K562 (cell line): ENCODE data around the gene SERPINA9. TPM values are rescaled to one million over a fixed set of nuclear protein-coding genes. Genes with fewer than 3 reads are reported as not detected.

Experiments
- ATAC-seq: fragments of 200-7000 bp; cut with Tn5 transposase; 3 replicates; pipeline ENCODE4 v1.9.1; 2020; ENCODE audit warnings: moderate library complexity
- BruUV-seq: library from RNA; stranded (reverse); fragments of 400-500 nt; replicated peaks from 2 replicates; lab custom pipeline; 2021; lab: Mats Ljungman, UMichigan
- CTCF ChIA-PET: fragments of 300-600 bp; formaldehyde crosslinking; extraction: SDS; loops from one replicate; lab custom pipeline; 2021; ENCODE audit warnings: low intra/inter-chr PET ratio; lab: Yijun Ruan, JAX
- POLR2A ChIA-PET: fragments of 300-600, 350-650 bp; sonication (Branson Sonifier 250); formaldehyde crosslinking; extraction: SDS; loops from one replicate; lab custom pipeline; 2021; ENCODE audit warnings: antibody characterized with exemption, inconsistent platforms; lab: Yijun Ruan, JAX
- DNase-seq, 4 experiments: peaks; one replicate each; pipeline versions ENCODE4 v3.0.0 to v3.0.0-alpha.2; 2011 to 2018; ENCODE audit warnings: low spot score in 3 of 4, mixed read lengths in 3 of 4; ENCODE audit errors: extremely low read depth in 1 of 4
- FAIRE-seq: peaks from 2 replicates; lab custom pipeline; 2011; peaks lifted over from hg19 to GRCh38; lab: Jason Lieb, UNC
- H2AFZ ChIP-seq: 2 replicates; pipeline ENCODE4 v1.6.0; 2011; ENCODE audit warnings: low read depth, low read length, control low read depth, inconsistent platforms
- H3K27ac ChIP-seq: fragments of 200-600 bp; 3 replicates; pipeline ENCODE4 v1.8.0; 2011; ENCODE audit warnings: low read depth, mild to moderate bottlenecking, control low read depth, inconsistent platforms, low read length, moderate library complexity, mixed read lengths; ENCODE audit errors: extremely low read depth
- H3K27me3 ChIP-seq, 2 experiments: fragments of 300-600 bp in 1 of 2; 2 replicates in 1 of 2; 3 replicates in 1 of 2; pipeline versions ENCODE4 v1.6.0 to v1.8.0; 2011; ENCODE audit warnings: inconsistent platforms in 2 of 2, low read length in 2 of 2, mild to moderate bottlenecking in 1 of 2, mixed read lengths in 1 of 2, moderate library complexity in 1 of 2; ENCODE audit not compliant: control insufficient read depth in 2 of 2, insufficient read depth in 2 of 2
- H3K36me3 ChIP-seq: fragments of 300-600 bp; 3 replicates; pipeline ENCODE4 v1.8.0; 2011; ENCODE audit warnings: mild to moderate bottlenecking, low read length, inconsistent platforms; ENCODE audit not compliant: control insufficient read depth, insufficient read depth
- H3K4me1 ChIP-seq, 2 experiments: fragments of 200-600 bp in 1 of 2; replicated peaks in 1 of 2; 2 replicates in 1 of 2; 3 replicates in 1 of 2; pipeline versions ENCODE4 v1.5.1 to v1.8.0; 2011; ENCODE audit warnings: inconsistent platforms in 2 of 2, low read length in 2 of 2, mild to moderate bottlenecking in 1 of 2, mixed read lengths in 1 of 2, moderate library complexity in 1 of 2; ENCODE audit not compliant: control insufficient read depth in 2 of 2, insufficient read depth in 2 of 2
- H3K4me2 ChIP-seq: 2 replicates; pipeline ENCODE4 v1.6.1; 2011; ENCODE audit warnings: low read length, control low read depth, inconsistent platforms, mixed read lengths; ENCODE audit not compliant: insufficient read depth
- H3K4me3 ChIP-seq: fragments of 200-600 bp; sonication (generic), shearing (Covaris generic); 2 replicates; pipeline ENCODE4 v1.5.1; 2016; ENCODE audit warnings: control low read depth, inconsistent platforms
- H3K79me2 ChIP-seq: fragments of 200-600 bp; 3 replicates; pipeline ENCODE4 v1.8.0; 2011; ENCODE audit warnings: low read length, inconsistent platforms; ENCODE audit not compliant: control insufficient read depth, insufficient read depth
- H3K9ac ChIP-seq, 2 experiments: 2 replicates each; pipeline versions ENCODE4 v1.6.0 to v1.6.1; 2011; ENCODE audit warnings: low read depth in 2 of 2, low read length in 2 of 2, control low read depth in 1 of 2, inconsistent platforms in 1 of 2, mild to moderate bottlenecking in 1 of 2, mixed read lengths in 1 of 2; ENCODE audit not compliant: insufficient read depth in 1 of 2
- H3K9me1 ChIP-seq: one replicate; pipeline ENCODE4 v1.6.0; 2011; ENCODE audit warnings: inconsistent platforms, mild to moderate bottlenecking, low read length, moderate library complexity; ENCODE audit not compliant: control insufficient read depth, insufficient read depth
- H3K9me3 ChIP-seq: replicated peaks from 2 replicates; pipeline ENCODE4 v1.5.1; 2011; ENCODE audit warnings: low read depth, low read length, inconsistent platforms; ENCODE audit not compliant: control insufficient read depth, insufficient read depth
- H4K20me1 ChIP-seq: replicated peaks from 2 replicates; pipeline ENCODE4 v1.6.1; 2011; ENCODE audit warnings: low read length, inconsistent platforms, mixed read lengths; ENCODE audit not compliant: control insufficient read depth, insufficient read depth
- BACH1 ChIP-seq: fragments of 200-800 bp; sonication (Bioruptor generic); IDR thresholded peaks from 2 replicates; pipeline ENCODE4 v1.6.1; 2016; ENCODE audit warnings: missing genetic modification characterization, missing compliant biosample characterization
- BHLHE40 ChIP-seq: IDR thresholded peaks from 2 replicates; pipeline ENCODE4 v1.6.1; 2011; ENCODE audit warnings: low read length, improper control_type of control experiment
- BMI1 ChIP-seq: fragments of 150-350 bp; IDR thresholded peaks from 2 replicates; pipeline ENCODE4 v1.6.1; 2014; ENCODE audit warnings: low read length
- BRD4 ChIP-seq: fragments of 200-600 bp; sonication (generic); IDR thresholded peaks from 2 replicates; pipeline ENCODE4 v1.6.1; 2017; ENCODE audit warnings: inconsistent platforms
- CXXC5 ChIP-seq: fragments of 250-450 bp; sonication (Bioruptor Pico); IDR thresholded peaks from 2 replicates; pipeline ENCODE4 v1.8.0; 2022; ENCODE audit warnings: inconsistent platforms, mild to moderate bottlenecking, moderate library complexity
- MCM7 ChIP-seq, 2 experiments: fragments of 450-650 bp; IDR thresholded peaks; 2 replicates each; pipeline ENCODE4 v1.6.1; 2016 to 2018
- NFRKB ChIP-seq: fragments of 450-650 bp; IDR thresholded peaks from 2 replicates; pipeline ENCODE4 v1.6.1; 2016; ENCODE audit warnings: low read depth
- PHB2 ChIP-seq: fragments of 450-650 bp; IDR thresholded peaks from 2 replicates; pipeline ENCODE4 v1.6.1; 2017; ENCODE audit warnings: low read depth
- POU5F1 ChIP-seq: fragments of 150-350 bp; IDR thresholded peaks from 2 replicates; pipeline ENCODE4 v1.6.1; 2014; ENCODE audit warnings: borderline replicate concordance, low read length, low read depth, mild to moderate bottlenecking; ENCODE audit not compliant: partially characterized antibody
- SRSF7 ChIP-seq: fragments of 200-400 bp; formaldehyde crosslinking; optimal IDR thresholded peaks from 2 replicates; pipeline ENCODE3; 2017; ENCODE audit warnings: mild to moderate bottlenecking, low read depth, low read length
- TCFL5 ChIP-seq: fragments of 250-450 bp; sonication (Bioruptor Pico); conservative IDR thresholded peaks from 2 replicates; pipeline ENCODE4 v1.6.1; 2021; ENCODE audit warnings: mild to moderate bottlenecking, moderate library complexity, matching md5 sums
- ZBTB43 ChIP-seq: sonication (generic); formaldehyde crosslinking; IDR thresholded peaks from 2 replicates; pipeline ENCODE4 v1.8.0; 2023; ENCODE audit warnings: mild to moderate bottlenecking, missing genetic modification reagents
- ZNF444 ChIP-seq: fragments of 250-450 bp; sonication (Bioruptor Pico); IDR thresholded peaks from 2 replicates; pipeline ENCODE4 v1.4.0; 2020; ENCODE audit warnings: mild to moderate bottlenecking, moderate library complexity
- ZNF644 ChIP-seq: fragments of 200-800 bp; sonication (Bioruptor generic); IDR thresholded peaks from 2 replicates; pipeline ENCODE4 v1.6.1; 2016; ENCODE audit warnings: low read depth, missing genetic modification characterization, missing compliant biosample characterization
- WGBS: fragments of 100-300 bp; shearing (Covaris generic); methylation state at CpG from one replicate; pipeline ENCODE4 v1.1.6; 2016; ENCODE audit warnings: low coverage, mixed read lengths; ENCODE audit not compliant: insufficient coverage; ENCODE audit errors: missing lambda C conversion rate; 5-methylcytosine and 5-hydroxymethylcytosine counted together
- in situ Hi-C: fragments of 300-500 bp; cut with MboI; formaldehyde crosslinking; loops from 4 replicates; pipeline ENCODE4 v1.15.0; 2018; ENCODE audit warnings: inconsistent platforms, mixed read lengths
- intact Hi-C: fragments of 100-400 bp; cut with micrococcal nuclease; formaldehyde crosslinking; loops from 2 replicates; pipeline ENCODE4 v1.14.2; 2022
- polyA plus RNA-seq, 8 experiments: library from polyadenylated mRNA; depleted of rRNA in 4 of 8; stranded (reverse) in 5 of 8; unstranded in 3 of 8; fragments of >200 nt; fragmentation: Nextera tagmentation in 2 of 8; fragmentation: Illumina TruSeq in 1 of 8; extraction: Ambion mirVana in 2 of 8; extraction: Trizol in 1 of 8; gene quantifications; 2 replicates each; pipeline versions ENCODE4 v1.2.1 to v1.2.3, GENCODE V29; 2011 to 2014; ENCODE audit warnings: inconsistent platforms in 1 of 8, missing spikeins in 1 of 8
- total RNA-seq, 7 experiments: library from RNA; depleted of rRNA in 6 of 7; stranded (reverse); fragments of >200 nt in 6 of 7; fragmentation: Illumina TruSeq in 2 of 7; extraction: Trizol in 2 of 7; gene quantifications; 2 replicates each; pipeline versions ENCODE4 v1.2.1 to v1.2.3, GENCODE V29; 2011 to 2021; ENCODE audit warnings: low replicate concordance in 1 of 7
- TF ChIP-seq, protein P1 (sequence below): fragments of 250-450 bp; sonication (Bioruptor Pico); IDR thresholded peaks from 2 replicates; pipeline ENCODE4 v1.4.0; 2020

SERPINA9 gene
- total and polyA plus RNA-seq, 9 of the 15 experiments (the other 6 are each of a cell fraction or from before 2014, with no cell fraction given): not detected

DNA sequence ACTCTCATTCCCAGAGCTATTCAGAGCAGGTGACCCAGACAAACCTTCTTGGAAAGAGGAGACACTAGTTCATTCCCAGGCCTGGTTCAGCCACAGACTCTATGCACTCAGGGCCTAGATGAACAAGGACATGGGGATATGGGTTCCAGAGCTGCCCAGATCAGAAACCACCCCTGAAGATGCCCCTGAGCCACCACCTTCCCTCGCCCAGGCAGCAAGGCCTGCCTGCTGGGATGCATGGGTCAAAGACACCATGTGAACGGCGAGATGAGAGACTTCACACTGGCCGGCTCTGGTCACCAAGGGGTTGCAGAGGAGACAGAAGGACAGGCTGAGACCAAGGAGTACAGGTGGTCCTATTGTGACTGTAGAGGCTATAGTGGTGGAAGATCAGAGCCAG, 29.2 kb upstream of the SERPINA9 start:
- Histone ChIP-seq H3K4me2 (no peak overlapping the region), H3K4me1 (no peaks in the 10 kb centered on the region), H4K20me1 (no peaks in the 10 kb centered on the region), H3K9me1 (no peaks in the 10 kb centered on the region), H2AFZ (no peak overlapping the region), H3K79me2 (no peaks in the 10 kb centered on the region), H3K9ac (no peak overlapping the region), H3K27ac (no peak overlapping the region), H3K36me3 (no peaks in the 10 kb centered on the region), H3K4me3 (no peak overlapping the region), H3K9me3 (no peaks in the 10 kb centered on the region), H3K27me3 (no peaks in the 10 kb centered on the region)
- BruUV-seq: no TSS peak
- TF ChIP-seq CXXC5 (CRISPR knock-in tag) (no peak), SRSF7 (no peak), BHLHE40 (no peak), ZNF644 (tag) (no peak), BRD4 (no peak), POU5F1 (no peak), MCM7 (IDR thresholded peaks at IDR 0.05) (no peak), BMI1 (no peak), ZBTB43 (CRISPR knock-in tag) (no peak), BACH1 (no peak), PHB2 (no peak), NFRKB (no peak), ZNF444 (CRISPR knock-in tag) (no peak), TCFL5 (CRISPR knock-in tag) (no peak)
- TF ChIP-seq, protein P1, sequence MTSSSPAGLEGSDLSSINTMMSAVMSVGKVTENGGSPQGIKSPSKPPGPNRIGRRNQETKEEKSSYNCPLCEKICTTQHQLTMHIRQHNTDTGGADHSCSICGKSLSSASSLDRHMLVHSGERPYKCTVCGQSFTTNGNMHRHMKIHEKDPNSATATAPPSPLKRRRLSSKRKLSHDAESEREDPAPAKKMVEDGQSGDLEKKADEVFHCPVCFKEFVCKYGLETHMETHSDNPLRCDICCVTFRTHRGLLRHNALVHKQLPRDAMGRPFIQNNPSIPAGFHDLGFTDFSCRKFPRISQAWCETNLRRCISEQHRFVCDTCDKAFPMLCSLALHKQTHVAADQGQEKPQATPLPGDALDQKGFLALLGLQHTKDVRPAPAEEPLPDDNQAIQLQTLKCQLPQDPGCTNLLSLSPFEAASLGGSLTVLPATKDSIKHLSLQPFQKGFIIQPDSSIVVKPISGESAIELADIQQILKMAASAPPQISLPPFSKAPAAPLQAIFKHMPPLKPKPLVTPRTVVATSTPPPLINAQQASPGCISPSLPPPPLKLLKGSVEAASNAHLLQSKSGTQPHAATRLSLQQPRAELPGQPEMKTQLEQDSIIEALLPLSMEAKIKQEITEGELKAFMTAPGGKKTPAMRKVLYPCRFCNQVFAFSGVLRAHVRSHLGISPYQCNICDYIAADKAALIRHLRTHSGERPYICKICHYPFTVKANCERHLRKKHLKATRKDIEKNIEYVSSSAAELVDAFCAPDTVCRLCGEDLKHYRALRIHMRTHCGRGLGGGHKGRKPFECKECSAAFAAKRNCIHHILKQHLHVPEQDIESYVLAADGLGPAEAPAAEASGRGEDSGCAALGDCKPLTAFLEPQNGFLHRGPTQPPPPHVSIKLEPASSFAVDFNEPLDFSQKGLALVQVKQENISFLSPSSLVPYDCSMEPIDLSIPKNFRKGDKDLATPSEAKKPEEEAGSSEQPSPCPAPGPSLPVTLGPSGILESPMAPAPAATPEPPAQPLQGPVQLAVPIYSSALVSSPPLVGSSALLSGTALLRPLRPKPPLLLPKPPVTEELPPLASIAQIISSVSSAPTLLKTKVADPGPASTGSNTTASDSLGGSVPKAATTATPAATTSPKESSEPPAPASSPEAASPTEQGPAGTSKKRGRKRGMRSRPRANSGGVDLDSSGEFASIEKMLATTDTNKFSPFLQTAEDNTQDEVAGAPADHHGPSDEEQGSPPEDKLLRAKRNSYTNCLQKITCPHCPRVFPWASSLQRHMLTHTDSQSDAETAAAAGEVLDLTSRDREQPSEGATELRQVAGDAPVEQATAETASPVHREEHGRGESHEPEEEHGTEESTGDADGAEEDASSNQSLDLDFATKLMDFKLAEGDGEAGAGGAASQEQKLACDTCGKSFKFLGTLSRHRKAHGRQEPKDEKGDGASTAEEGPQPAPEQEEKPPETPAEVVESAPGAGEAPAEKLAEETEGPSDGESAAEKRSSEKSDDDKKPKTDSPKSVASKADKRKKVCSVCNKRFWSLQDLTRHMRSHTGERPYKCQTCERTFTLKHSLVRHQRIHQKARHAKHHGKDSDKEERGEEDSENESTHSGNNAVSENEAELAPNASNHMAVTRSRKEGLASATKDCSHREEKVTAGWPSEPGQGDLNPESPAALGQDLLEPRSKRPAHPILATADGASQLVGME (CRISPR knock-in tag): no peak
- 0% methylated on average over 3 of the region's 4 CpGs for WGBS
- ATAC-seq (no peak), FAIRE-seq (no peak), DNase-seq (no peak)
- ChIA-PET CTCF (no interaction called here), POLR2A (no interaction called here)
- intact Hi-C loops: no loop called here
- in situ Hi-C loops: no loop called here
